Ovary (tissue), 3 donors: Measurements from ENCODE around the gene TBXAS1.

Source experiments
- CTCF ChIP-seq, 3 donors: fragments of 450-650 bp in 2 of 3; fragments of 200-600 bp in 1 of 3; IDR thresholded peaks; one replicate each; pipeline versions ENCODE4 v1.5.1 to v1.8.0; 2016 to 2022; ENCODE audit warnings: antibody characterized with exemption in 3 of 3, mild to moderate bottlenecking in 1 of 3
- POLR2A ChIP-seq: fragments of 450-650 bp; IDR thresholded peaks from one replicate; pipeline ENCODE4 v1.6.1; 2017; ENCODE audit warnings: antibody characterized with exemption, mild to moderate bottlenecking, moderate library complexity
- donor health status: DM: no; HTN: no; CAD: no.

GRCh38 chr7:140033036-140033435, 204.0 kb downstream of the TBXAS1 start:
- TF ChIP-seq CTCF (IDR thresholded peaks at IDR 0.05) (no peak), POLR2A (no peak)
